NCI-H748 (cell line): ENCODE data around the gene PTPRT.

Experiments
- DNase-seq: peaks from one replicate; lab custom pipeline; 2025; ENCODE audit not compliant: unreplicated experiment; lab: John Stamatoyannopoulos, UW

The PTPRT gene

GRCh38 chr20:43028470-43028869 lies 161.2 kb downstream of the PTPRT start:
- DNase-seq, result no peak

GRCh38 chr20:43023836-43024235 lies 165.9 kb downstream of the PTPRT start:
- no peak for DNase-seq

DNA sequence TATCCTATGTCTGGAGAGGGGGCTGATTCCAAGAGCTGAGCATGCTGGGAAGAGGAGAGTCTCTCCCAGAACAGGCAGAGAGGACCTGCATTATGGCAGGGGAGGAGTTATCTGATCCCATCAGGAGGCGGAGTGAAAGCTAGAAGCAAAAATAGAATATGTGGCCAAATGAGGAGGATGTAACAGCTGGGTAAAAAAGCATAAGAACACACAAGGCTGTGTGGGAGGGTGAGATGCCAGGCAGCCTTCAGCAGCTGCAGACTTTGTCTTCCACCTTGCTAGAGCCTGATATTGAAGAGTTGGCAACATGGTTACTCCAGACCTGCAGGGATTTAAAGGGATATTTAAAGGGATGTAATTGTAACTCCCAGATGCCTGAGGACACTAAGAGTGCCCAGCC lies 167.1 kb downstream of the PTPRT start:
- no peak for DNase-seq

DNA sequence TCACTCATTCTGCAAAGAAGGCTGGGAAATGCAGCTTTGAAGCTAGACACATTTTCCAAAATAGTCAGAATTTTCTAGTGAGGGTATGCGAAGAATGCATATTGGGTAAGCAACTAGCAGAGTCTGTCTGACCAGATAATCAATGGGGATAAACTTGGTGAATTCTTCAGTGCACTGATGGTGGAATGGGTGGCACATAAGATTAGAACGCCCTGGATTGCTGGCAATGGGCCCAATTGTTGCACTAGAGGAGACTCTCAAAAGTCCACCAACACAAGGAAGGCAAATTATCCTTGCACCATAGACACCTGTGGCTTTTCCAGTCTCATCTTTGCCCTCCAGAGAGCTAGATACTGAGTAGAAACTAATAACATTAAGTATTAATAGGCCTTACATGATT lies 167.6 kb downstream of the PTPRT start:
- DNase-seq, result no peak

DNA sequence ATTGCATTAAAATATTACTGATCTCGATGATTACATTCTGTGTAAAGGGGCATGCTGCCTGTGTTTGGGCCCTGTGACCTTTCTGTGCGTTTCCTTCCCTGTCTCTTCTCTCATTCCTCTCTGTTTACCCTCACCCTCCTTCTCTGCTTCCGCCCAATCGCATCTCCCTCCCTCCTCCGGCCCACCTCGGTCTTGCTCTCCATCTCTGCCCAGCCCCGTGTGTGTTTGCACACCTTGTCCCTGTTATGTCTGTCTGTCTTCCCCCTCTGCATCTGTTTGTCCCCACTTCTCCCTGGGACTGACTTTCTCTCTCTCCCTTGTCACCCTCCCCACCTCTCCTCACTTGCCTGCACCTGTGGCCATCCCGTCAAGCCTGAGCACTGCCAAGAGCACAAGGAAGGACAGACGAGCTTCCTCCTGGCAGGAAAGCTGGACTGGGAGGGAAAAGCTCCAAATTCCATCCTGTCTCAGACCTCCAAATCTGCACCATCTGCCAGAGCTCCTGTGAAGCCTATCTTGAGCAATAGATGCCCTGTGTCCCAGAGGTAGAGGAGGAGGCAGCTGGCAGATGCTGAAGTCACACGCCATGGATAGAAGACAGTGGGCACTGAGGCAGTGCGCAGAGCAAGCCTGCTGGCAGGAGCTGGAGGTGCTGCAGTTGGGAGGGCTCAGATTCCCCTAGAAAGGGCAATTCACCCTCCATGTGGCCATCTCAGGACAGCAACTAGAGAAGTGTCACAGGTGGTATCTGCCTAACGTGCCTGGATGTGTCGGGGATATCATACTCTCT lies 172.3 kb downstream of the PTPRT start:
- DNase-seq, result no peak

- no peak for DNase-seq
These were observed 173.4 kb downstream of the PTPRT start for GRCh38 chr20:43016257-43016656.

DNA sequence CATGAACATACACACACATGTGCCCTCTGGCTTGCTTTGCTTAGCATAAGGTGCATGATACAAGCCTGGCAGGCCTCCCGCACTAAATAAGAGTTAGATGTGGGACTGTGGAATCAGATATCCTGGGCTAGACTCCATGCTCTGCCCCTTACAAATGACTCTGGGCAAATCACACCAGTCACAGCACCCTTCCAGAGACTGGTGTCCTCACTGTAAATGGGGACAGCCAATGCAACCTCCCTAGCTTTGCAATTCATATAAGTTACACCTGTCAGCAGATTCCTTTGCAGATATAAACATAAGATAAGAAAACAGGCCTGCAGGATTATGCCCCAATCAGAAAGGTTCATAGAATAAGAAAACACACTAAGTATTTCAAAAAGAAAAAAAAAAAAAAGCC lies 174.1 kb downstream of the PTPRT start:
- DNase-seq, result no peak

GRCh38 chr20:43014206-43014605 lies 175.5 kb downstream of the PTPRT start:
- DNase-seq, result no peak

DNA sequence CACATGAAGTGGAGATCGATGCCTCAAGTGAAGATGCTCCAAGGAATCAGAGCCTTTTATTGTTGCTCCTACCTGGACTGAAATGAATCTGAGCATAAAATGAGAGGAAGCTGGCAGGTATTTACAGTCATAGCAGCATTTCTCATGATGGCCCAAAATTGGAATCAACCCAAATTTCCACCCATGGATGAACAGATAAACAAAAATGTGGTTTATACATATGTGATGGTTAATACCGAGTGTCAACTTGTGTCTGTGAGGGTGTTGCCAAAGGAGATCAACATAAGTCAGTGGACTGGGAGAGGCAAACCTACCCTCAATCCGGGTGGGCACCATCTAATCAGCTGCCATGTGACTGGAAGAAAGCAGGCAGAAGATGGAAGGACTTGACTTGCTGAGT lies 178.2 kb downstream of the PTPRT start:
- DNase-seq, result no peak

DNA sequence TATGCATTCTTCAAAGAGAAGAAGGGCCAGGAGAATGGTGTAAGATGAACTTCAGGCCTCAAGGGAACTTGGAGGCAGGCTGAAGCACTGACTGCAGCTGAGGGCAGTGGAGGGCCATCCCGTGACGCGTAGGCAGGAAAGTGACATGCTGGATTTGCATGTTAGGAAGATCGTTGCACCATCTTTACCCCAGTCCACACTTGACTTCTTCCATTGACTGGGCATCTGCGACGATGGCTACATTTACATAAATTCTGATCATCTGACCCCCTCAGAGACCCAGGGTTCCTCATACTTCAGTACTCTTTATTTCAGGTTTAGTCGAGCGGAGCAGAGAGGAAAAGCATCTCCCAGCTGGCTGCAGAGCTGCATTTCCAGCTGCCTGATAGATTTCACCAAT lies 180.2 kb downstream of the PTPRT start:
- no peak for DNase-seq

DNA sequence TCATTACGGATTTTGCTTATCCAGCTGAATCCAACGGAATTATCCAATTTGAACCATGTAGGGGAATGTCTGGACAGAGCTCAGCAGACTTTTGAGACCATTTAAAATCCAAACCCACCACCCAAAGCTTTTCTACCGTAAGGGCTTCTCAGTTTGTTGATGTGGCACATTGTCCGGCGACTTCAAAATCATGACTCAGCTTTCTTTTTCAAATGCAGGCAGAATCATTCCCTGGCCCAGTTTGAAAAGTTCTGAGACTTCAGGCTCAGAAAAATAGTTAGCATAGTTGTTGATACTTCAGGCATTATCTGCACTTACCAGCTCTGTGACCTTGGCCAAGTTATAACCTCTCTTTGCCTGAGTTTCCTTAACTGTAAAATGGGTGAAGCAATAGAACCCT lies 182.2 kb downstream of the PTPRT start:
- DNase-seq, result no peak

- no peak for DNase-seq
These were observed 182.9 kb downstream of the PTPRT start for GRCh38 chr20:43006651-43007375.

DNA sequence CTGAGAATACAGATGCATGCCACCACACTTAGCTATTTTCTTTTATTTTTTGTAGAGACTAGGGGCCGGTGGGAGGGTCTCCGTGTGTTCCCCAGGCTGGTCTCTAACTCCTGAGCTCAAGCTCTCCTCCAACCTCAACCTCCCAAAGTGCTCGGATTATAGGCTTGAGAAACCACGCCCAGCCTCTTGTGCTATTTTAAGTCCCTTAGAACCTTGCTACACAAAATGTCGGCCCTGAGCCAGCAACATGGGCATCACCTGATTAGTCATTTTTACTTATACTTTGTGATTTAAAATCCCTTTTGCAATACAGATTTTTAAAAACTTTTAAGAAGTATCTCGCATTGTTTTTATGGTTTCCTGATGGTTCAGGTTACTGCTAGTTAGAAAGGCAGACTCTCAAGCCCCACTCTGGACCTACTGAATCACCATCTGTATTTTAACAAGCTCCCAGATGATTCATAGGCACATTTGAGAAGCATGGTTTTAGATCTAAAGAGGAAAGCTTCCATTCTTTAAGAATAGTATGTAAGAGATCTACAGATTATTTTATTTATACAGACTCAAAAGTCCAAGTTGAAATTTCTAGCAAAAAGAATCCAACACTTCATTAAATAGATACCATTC lies 186.3 kb downstream of the PTPRT start:
- DNase-seq, result no peak

DNA sequence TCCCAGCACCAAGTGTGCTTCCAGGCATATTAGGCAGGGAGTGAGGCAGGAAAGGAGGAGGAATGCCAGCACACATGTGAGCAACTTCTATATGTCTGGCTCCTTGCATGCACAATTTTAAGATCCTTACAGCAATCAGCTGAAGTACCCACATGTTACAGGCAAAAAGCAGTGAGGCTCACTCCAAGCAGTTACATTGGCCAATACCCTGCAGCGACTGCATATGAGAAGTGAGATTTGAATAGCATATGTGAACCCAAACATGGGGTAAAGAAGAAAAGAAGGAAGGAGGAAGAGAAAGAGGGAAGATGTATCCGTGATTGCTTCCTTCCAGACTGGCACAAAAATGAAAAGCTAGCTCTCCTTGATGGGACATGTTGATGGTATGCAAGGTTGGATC lies 193.6 kb downstream of the PTPRT start:
- no peak for DNase-seq

DNA sequence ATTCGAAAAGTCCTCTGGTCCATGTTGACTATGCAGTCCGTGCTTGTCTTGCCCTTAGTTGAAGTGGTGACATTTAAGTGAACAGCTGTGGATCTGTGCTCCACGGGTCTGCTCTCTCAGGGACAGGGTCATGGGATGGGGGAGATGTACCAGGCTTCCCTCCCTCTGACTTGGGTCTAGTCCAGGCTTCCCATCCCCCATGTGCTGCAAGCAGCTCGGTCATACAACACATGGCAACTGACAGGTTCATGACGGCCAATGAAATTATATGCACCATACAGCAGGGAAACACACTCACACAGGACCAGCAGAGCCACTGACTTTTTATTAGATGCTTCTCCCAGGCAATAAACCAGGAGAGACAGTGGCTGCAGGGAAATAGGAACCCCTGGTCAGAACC lies 201.4 kb downstream of the PTPRT start:
- no peak for DNase-seq

GRCh38 chr20:42987376-42988114 lies 202.2 kb downstream of the PTPRT start:
- no peak for DNase-seq

DNA sequence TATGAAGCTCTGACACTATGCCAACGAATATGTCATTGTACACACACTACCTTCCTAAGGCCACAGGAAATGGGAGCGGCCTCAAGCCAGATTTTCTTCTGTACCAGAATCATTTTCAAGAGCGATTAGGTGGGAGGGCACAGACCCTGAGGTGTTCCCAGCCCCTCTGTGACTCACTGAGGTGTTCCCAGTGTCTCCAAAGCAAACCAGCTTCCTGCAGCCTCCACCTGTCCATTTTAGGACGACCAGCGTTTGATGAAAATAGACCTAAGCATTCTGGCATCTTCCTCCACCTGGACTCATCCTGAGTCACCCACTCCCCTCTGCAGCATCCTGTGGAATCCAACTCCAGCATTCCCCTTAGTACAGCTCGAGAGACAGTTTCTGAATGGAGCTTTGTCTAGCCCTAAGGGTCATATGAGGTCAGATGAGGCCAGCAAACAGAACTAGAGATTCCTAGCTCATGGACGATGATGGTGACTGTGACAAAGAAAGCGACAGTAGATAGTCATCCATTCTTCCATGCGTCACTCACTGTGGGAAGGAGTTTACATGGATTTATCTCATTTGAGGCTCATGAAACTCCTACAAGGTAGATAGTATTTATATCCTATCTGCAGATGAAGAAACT lies 203.4 kb downstream of the PTPRT start:
- DNase-seq, result peak; percentile 22

- DNase-seq, result no peak
These were observed 204.1 kb downstream of the PTPRT start for GRCh38 chr20:42985628-42986027.

- no peak for DNase-seq
These were observed 207.5 kb downstream of the PTPRT start for GRCh38 chr20:42982218-42982617.

DNA sequence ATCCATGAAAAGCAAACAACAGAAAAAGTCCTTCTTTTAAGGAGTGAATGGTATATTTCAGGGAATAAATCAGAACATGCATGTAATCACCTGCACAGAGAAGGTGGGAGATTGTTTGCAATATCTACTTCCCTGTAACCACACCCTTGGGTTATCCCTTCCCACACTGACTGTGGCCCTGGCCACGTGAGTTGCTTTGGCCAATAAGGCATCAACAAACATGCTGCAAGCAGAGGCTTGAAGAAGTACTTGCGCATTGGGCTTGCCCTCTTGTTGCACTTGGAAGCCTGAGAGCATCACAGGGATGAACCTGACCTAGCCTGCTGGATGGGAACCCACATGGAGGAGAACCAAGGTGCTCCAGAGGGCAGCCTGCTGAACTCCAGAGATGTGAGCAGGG lies 208.5 kb downstream of the PTPRT start:
- no peak for DNase-seq

DNA sequence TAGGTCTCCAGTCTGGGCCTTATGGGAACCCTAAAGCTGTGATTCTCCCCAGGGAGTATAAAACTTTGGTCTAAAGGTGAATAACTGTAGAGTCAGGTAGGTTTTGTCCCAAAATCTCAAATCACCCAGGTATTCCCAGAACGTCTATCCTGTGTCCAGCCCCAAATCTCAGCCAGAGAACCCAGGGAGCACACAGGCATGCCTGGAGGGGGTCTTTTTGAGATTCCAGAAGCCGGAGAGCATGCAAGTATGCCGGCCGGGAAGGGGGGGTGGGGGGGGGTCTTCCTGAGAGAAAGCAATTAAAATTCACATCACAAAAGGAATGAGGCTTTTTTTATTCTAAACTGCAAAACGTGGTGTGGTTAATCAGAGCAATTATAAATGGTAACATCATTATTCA lies 210.0 kb downstream of the PTPRT start:
- no peak for DNase-seq
